Liver (tissue), 9 donors: ENCODE data around the gene STIM1. TPM values are rescaled to one million over a fixed set of nuclear protein-coding genes. Genes with fewer than 3 reads are reported as not detected.

Experiments used
- DNase-seq: peaks from one replicate; pipeline ENCODE4 v3.0.0-alpha.2; 2017; ENCODE audit warnings: low spot score
- H3K27ac ChIP-seq, 2 donors: one replicate each; pipeline ENCODE4 v1.7.0; 2013; ENCODE audit warnings: inconsistent platforms in 2 of 2, low read length in 2 of 2, control low read depth in 1 of 2, low read depth in 1 of 2, mild to moderate bottlenecking in 1 of 2
- H3K27me3 ChIP-seq, 4 donors: one replicate each; pipeline versions ENCODE4 v1.6.1 to v1.7.0; 2013; ENCODE audit warnings: low read length in 3 of 4, inconsistent platforms in 1 of 4, mild to moderate bottlenecking in 1 of 4, moderate library complexity in 1 of 4; ENCODE audit not compliant: control insufficient read depth in 4 of 4, insufficient read depth in 4 of 4
- H3K36me3 ChIP-seq, 4 donors: one replicate each; pipeline versions ENCODE4 v1.6.1 to v1.7.0; 2013; ENCODE audit warnings: low read length in 3 of 4, mild to moderate bottlenecking in 3 of 4, low read depth in 1 of 4, moderate library complexity in 1 of 4; ENCODE audit not compliant: control insufficient read depth in 4 of 4, insufficient read depth in 3 of 4
- H3K4me1 ChIP-seq, 4 donors: one replicate each; pipeline versions ENCODE4 v1.6.1 to v1.7.0; 2013; ENCODE audit warnings: low read length in 3 of 4, mild to moderate bottlenecking in 3 of 4, moderate library complexity in 1 of 4; ENCODE audit not compliant: control insufficient read depth in 4 of 4, insufficient read depth in 4 of 4
- H3K4me3 ChIP-seq, 3 donors: one replicate each; pipeline versions ENCODE4 v1.6.1 to v1.7.0; 2013; ENCODE audit warnings: low read length in 3 of 3, control low read depth in 1 of 3, low read depth in 1 of 3, mild to moderate bottlenecking in 1 of 3
- H3K9ac ChIP-seq, 2 donors: one replicate each; pipeline ENCODE4 v1.7.0; 2013; ENCODE audit warnings: low read length in 2 of 2, mild to moderate bottlenecking in 2 of 2, moderate library complexity in 2 of 2, control low read depth in 1 of 2, low read depth in 1 of 2
- H3K9me3 ChIP-seq, 4 donors: one replicate each; pipeline versions ENCODE4 v1.6.1 to v1.7.0; 2013; ENCODE audit warnings: low read length in 3 of 4; ENCODE audit not compliant: control insufficient read depth in 4 of 4
- EGR1 ChIP-seq, 2 donors: IDR thresholded peaks; 2 replicates each; pipeline ENCODE4 v1.6.1; 2016 to 2018; ENCODE audit warnings: antibody characterized with exemption in 2 of 2, low read depth in 2 of 2
- FOXA2 ChIP-seq: IDR thresholded peaks from 2 replicates; pipeline ENCODE4 v1.6.1; 2016; ENCODE audit warnings: antibody characterized with exemption
- HNF4A ChIP-seq, 2 donors: conservative IDR thresholded peaks; 2 replicates each; pipeline ENCODE4 v1.6.1; 2016; ENCODE audit warnings: antibody characterized with exemption in 2 of 2, mild to moderate bottlenecking in 2 of 2
- RAD21 ChIP-seq, 2 donors: IDR thresholded peaks; 2 replicates each; pipeline ENCODE4 v1.6.1; 2016; ENCODE audit warnings: antibody characterized with exemption in 2 of 2, mild to moderate bottlenecking in 2 of 2
- RXRA ChIP-seq, 2 donors: IDR thresholded peaks; 2 replicates each; pipeline ENCODE4 v1.6.1; 2017 to 2018; ENCODE audit warnings: antibody characterized with exemption in 2 of 2, mild to moderate bottlenecking in 1 of 2
- SP1 ChIP-seq: IDR thresholded peaks from 2 replicates; pipeline ENCODE4 v1.6.1; 2018; ENCODE audit warnings: antibody characterized with exemption, mild to moderate bottlenecking
- TAF1 ChIP-seq: conservative IDR thresholded peaks from 2 replicates; pipeline ENCODE4 v1.6.1; 2016; ENCODE audit warnings: antibody characterized with exemption, mild to moderate bottlenecking
- YY1 ChIP-seq: IDR thresholded peaks from 2 replicates; pipeline ENCODE4 v1.6.1; 2016; ENCODE audit warnings: antibody characterized with exemption, mild to moderate bottlenecking
- WGBS: extraction: QIAGEN DNeasy Blood & Tissue Kit; methylation state at CpG from one replicate; pipeline ENCODE4 v1.1.7; 2013; 5-methylcytosine and 5-hydroxymethylcytosine counted together
- polyA plus RNA-seq, 2 donors: library from polyadenylated mRNA; stranded (reverse) in 1 of 2; unstranded in 1 of 2; fragments of 200-250 nt in 1 of 2; fragments of >200 nt in 1 of 2; fragmentation: Nextera tagmentation in 1 of 2; extraction: Ambion mirVana in 1 of 2; gene quantifications; one replicate each; pipeline versions ENCODE4 v1.2.1 to v1.2.3, GENCODE V29; 2013 to 2015
- total RNA-seq, 2 donors: library from RNA; depleted of rRNA; stranded (reverse); fragments of >200 nt; gene quantifications; one replicate each; pipeline ENCODE4 v1.2.3, GENCODE V29; 2014
- TF ChIP-seq, protein P1 (sequence below): IDR thresholded peaks from 2 replicates; pipeline ENCODE4 v1.6.1; 2016; ENCODE audit warnings: antibody characterized with exemption
- TF ChIP-seq, protein P2 (sequence below): IDR thresholded peaks from 2 replicates; pipeline ENCODE4 v1.6.1; 2016; ENCODE audit warnings: antibody characterized with exemption, mild to moderate bottlenecking
- donor health status: healthy.
- donor health status: healthy.
- donor health status: healthy.
- donor health status: healthy.
- donor health status: healthy.

The STIM1 gene
- total and polyA plus RNA-seq, 4 donors, result 19.7 to 42.9 (median 25.1) TPM

DNA sequence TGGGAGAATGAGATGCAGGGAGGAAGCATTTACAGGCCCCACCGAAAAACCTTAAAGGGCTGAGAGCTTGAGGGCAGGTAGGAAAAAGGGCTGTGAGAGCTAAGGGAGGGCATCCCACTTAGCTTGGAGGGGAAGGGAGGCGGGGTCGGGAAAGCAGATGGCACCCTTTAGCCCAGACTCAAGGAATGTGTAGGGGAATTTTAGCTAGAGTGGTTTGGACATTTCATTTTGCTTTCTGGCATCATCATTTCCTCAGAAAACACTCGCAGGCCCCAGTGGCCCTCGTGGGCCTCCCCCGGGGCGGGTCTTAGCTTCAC lies 846 bp upstream of the STIM1 start (continued):
- TF ChIP-seq SP1, result no peak
- TF ChIP-seq, protein P1, sequence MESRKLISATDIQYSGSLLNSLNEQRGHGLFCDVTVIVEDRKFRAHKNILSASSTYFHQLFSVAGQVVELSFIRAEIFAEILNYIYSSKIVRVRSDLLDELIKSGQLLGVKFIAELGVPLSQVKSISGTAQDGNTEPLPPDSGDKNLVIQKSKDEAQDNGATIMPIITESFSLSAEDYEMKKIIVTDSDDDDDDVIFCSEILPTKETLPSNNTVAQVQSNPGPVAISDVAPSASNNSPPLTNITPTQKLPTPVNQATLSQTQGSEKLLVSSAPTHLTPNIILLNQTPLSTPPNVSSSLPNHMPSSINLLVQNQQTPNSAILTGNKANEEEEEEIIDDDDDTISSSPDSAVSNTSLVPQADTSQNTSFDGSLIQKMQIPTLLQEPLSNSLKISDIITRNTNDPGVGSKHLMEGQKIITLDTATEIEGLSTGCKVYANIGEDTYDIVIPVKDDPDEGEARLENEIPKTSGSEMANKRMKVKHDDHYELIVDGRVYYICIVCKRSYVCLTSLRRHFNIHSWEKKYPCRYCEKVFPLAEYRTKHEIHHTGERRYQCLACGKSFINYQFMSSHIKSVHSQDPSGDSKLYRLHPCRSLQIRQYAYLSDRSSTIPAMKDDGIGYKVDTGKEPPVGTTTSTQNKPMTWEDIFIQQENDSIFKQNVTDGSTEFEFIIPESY, result no peak
- no peak for TF ChIP-seq FOXA2

DNA sequence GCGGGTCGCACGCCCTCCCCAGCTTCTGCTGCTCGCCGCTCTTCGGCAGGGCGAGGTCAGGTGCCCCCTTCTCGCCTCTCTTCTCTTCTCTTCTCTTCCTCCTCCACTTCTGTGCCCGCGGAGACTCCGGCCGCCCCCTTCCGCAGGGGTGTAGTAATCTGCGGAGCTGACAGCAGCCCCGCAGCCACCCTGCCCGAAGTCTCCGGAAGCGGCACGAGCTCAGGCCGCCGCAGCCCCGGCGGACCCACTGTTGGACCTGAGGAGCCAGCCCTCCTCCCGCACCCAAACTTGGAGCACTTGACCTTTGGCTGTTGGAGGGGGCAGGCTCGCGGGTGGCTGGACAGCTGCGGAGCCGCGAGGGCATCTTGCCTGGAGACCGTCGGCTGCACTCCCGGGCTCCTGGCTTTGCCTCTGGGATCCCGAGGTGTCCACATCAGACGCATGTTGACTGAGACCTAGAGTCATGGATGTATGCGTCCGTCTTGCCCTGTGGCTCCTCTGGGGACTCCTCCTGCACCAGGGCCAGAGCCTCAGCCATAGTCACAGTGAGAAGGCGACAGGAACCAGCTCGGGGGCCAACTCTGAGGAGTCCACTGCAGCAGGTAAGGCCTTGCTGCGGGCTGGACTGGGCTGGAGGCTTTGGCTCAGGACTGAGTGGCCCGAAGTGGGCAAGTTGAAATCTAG lies 486 bp downstream of the STIM1 start:
- TF ChIP-seq SP1, result no peak
- TF ChIP-seq RAD21 (IDR thresholded peaks at IDR 0.05), result peak in 1 of 2 donors; percentile 22
- no peak for TF ChIP-seq TAF1
- TF ChIP-seq, protein P2, sequence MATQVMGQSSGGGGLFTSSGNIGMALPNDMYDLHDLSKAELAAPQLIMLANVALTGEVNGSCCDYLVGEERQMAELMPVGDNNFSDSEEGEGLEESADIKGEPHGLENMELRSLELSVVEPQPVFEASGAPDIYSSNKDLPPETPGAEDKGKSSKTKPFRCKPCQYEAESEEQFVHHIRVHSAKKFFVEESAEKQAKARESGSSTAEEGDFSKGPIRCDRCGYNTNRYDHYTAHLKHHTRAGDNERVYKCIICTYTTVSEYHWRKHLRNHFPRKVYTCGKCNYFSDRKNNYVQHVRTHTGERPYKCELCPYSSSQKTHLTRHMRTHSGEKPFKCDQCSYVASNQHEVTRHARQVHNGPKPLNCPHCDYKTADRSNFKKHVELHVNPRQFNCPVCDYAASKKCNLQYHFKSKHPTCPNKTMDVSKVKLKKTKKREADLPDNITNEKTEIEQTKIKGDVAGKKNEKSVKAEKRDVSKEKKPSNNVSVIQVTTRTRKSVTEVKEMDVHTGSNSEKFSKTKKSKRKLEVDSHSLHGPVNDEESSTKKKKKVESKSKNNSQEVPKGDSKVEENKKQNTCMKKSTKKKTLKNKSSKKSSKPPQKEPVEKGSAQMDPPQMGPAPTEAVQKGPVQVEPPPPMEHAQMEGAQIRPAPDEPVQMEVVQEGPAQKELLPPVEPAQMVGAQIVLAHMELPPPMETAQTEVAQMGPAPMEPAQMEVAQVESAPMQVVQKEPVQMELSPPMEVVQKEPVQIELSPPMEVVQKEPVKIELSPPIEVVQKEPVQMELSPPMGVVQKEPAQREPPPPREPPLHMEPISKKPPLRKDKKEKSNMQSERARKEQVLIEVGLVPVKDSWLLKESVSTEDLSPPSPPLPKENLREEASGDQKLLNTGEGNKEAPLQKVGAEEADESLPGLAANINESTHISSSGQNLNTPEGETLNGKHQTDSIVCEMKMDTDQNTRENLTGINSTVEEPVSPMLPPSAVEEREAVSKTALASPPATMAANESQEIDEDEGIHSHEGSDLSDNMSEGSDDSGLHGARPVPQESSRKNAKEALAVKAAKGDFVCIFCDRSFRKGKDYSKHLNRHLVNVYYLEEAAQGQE, result peak; percentile 32
- peak; percentile 17 to 43 for TF ChIP-seq RXRA (IDR thresholded peaks at IDR 0.05)
- peak in 1 of 2 donors; percentile 18 for TF ChIP-seq HNF4A (conservative IDR thresholded peaks at IDR 0.05)
- TF ChIP-seq YY1, result peak; percentile 16
- under 1% methylated on average over 40 of the region's 40 CpGs for WGBS
- peak overlapping the region; percentile 96 to 98 for H3K27ac ChIP-seq
- H3K4me1 ChIP-seq, result peaks cover 22 to 54% (median 35%) of the 10 kb centered on the region in 4 donors
- peak; percentile 61 for DNase-seq
- H3K27me3 ChIP-seq, result no peaks in the 10 kb centered on the region
- no peaks in the 10 kb centered on the region for H3K36me3 ChIP-seq
- peak overlapping the region; percentile 57 to 96 (median 95) for H3K4me3 ChIP-seq
- H3K9me3 ChIP-seq, result no peaks in the 10 kb centered on the region
- H3K9ac ChIP-seq, result peak overlapping the region; percentile 33 to 68

DNA sequence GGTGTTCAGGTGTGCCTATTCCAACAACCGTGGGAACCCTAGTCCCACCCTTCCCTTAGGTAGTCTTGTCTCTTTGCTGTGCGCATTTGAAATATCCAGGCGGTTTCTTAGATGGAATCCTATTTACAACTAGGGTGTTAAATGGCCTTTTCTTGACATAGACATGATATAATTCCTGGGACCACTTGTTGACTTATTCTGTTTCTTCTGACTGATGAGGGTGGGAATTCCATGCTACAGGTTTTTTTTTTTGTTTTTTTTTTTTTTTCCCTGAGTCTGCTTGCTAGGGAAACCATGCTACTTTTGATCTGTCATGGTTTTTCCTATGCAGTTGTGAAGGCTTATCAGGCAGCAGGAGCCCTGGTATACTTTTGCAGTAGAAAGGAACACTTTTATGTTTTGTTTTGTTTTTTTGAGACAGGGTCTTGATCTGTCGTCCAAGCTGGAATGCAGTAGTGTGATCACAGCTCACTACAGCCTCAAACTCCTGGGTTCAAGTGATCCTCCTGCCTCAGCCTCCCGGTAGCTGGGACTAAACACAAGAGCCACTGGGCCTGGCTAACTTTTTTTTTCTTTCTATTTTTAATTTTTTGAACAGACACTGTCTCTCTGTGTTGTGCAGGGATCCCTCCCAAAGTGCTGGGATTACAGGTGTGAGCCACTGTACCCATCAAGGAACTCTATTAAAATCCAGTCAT lies 1.5 kb downstream of the STIM1 start:
- H3K4me3 ChIP-seq, result peak overlapping the region; percentile 57 to 96 (median 95)
- WGBS, result 66% methylated on average over 5 of the region's 5 CpGs
- peaks cover 22 to 54% (median 36%) of the 10 kb centered on the region in 4 donors for H3K4me1 ChIP-seq
- no peak for DNase-seq
- peak overlapping the region; percentile 96 to 98 for H3K27ac ChIP-seq
- H3K27me3 ChIP-seq, result no peaks in the 10 kb centered on the region
- no peak for TF ChIP-seq SP1
- no peak for TF ChIP-seq EGR1 (IDR thresholded peaks at IDR 0.05; ENCODE audit: low read depth in 2 of 2)
- TF ChIP-seq YY1, result no peak
- H3K36me3 ChIP-seq, result no peaks in the 10 kb centered on the region
- peak overlapping the region in 1 of 2 donors; percentile 25 for H3K9ac ChIP-seq
- no peaks in the 10 kb centered on the region for H3K9me3 ChIP-seq
